ENCODE results near the gene FLRT2.

GRCh38 chr14:85517114-85517688, 12.7 kb upstream of the FLRT2 start:
- TF ChIP-seq, protein P1, sequence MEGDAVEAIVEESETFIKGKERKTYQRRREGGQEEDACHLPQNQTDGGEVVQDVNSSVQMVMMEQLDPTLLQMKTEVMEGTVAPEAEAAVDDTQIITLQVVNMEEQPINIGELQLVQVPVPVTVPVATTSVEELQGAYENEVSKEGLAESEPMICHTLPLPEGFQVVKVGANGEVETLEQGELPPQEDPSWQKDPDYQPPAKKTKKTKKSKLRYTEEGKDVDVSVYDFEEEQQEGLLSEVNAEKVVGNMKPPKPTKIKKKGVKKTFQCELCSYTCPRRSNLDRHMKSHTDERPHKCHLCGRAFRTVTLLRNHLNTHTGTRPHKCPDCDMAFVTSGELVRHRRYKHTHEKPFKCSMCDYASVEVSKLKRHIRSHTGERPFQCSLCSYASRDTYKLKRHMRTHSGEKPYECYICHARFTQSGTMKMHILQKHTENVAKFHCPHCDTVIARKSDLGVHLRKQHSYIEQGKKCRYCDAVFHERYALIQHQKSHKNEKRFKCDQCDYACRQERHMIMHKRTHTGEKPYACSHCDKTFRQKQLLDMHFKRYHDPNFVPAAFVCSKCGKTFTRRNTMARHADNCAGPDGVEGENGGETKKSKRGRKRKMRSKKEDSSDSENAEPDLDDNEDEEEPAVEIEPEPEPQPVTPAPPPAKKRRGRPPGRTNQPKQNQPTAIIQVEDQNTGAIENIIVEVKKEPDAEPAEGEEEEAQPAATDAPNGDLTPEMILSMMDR (IDR thresholded peaks at IDR 0.05 in 4 of 5, conservative IDR thresholded peaks at IDR 0.05 in 1 of 5): no peak
- no peak for TF ChIP-seq POLR2A (IDR thresholded peaks at IDR 0.05)
